NCI-H460 (cell line): ENCODE data around the gene FGF22. TPM values are rescaled to one million over a fixed set of nuclear protein-coding genes. Genes with fewer than 3 reads are reported as not detected.
A peak's percentile ranks its signal among the peaks of the same experiment; 100 is the strongest.

Experiments
- DNase-seq: peaks from one replicate; pipeline ENCODE4 v3.0.0-alpha.2; 2016; ENCODE audit warnings: low read depth; ENCODE audit errors: extremely low read depth
- total RNA-seq: library from RNA; depleted of rRNA; stranded (reverse); fragments of >200 nt; shearing (Covaris generic); gene quantifications from 2 replicates; pipeline ENCODE4 v1.2.3, GENCODE V29; 2014

FGF22 gene
- total RNA-seq, 1 experiment from 2014 or later, result not detected

DNA sequence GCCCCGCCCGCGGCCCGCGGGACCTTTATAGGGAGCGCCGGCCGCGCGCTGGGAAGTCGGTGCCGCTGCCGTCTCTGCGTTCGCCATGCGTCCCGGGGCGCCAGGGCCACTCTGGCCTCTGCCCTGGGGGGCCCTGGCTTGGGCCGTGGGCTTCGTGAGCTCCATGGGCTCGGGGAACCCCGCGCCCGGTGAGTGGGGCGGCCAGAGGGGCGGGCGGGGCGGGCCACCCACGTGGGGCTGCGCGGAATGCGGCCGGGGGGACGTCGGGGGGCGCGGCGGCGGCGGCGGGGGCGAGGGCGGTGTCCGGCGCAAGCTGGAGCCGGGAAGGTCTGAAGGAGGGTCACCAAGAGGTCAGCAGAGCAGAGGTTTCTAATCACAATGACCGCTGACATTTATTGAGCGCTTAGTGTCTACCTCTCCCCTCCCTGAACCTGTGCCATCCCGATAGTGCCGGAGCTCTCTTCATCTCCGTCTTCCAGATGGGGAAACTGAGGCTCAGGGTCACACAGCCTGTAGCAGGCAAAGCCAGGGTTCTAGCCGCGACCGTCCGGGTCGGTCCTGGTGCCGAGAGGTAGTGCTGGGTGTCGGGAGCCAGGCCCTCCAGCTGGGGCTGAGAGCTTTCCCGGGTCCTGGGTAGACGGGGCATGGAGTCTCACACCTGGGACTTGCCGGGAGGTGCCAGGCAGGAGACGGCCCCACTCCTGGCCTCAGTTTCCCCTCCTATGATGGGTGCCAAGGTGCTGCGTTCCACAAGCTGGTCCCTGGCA, 36.8 kb downstream of the FGF22 start, which contains the start of gene FSTL3:
Gene FSTL3, plus strand, starts transcription at position 54 of the 767 bp plus-strand sequence. Its CDS starts 32 bp downstream, at position 86.
- no peak for DNase-seq

DNA sequence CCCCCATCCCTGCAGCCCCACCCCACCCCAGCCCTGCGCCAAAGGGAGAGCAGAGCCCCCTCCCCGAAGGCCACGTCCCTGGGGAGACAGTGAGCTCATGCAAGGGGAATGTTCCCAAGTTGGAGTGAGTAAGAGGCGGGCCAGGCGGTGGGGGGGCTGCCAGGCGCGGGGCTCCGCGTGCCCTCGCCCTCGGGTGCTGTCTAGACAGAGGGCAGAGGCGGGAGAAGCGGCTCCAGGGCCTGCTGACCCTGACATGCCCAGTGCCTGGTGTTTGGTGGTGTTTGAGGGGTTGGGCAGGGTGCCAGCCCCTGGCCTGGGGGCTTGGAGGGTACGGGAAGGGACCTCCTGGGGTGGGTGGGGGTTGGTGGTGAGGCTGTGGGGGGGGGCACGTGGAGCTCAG, 37.5 kb downstream of the FGF22 start:
- DNase-seq, result peak; percentile 59

DNA sequence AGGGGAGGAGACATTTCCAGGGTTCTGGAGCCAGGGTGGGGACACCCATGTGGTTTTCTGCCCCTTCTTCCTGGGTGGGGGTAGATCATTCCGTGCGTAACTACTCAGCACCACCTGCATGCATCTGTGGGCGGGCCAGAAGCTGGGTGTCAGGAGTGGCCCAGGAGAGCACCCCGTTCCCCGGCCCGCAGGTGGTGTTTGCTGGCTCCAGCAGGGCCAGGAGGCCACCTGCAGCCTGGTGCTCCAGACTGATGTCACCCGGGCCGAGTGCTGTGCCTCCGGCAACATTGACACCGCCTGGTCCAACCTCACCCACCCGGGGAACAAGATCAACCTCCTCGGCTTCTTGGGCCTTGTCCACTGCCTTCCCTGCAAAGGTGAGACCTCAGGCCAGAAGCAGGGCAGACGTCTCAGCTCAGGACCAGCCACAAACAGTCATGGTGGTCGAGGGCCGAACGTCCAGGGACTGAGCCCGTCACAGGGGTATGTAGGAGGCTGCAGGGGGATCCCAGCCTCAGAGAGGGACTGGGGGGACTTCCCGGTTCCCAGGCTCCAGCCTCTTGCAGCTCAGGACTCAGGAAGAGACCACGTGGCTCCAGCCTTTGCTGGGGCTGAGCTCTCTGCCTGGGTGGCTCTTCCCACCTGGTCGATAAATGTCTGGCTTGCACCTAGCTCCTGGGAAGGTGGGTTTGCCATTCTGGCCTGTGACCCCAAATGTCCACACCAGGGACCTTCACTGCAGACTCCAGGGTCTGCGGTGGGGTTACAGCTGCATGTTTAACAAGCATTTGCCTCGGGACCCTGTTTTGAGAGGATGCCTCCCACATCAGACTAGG, 38.1 kb downstream of the FGF22 start:
- DNase-seq, result no peak

DNA sequence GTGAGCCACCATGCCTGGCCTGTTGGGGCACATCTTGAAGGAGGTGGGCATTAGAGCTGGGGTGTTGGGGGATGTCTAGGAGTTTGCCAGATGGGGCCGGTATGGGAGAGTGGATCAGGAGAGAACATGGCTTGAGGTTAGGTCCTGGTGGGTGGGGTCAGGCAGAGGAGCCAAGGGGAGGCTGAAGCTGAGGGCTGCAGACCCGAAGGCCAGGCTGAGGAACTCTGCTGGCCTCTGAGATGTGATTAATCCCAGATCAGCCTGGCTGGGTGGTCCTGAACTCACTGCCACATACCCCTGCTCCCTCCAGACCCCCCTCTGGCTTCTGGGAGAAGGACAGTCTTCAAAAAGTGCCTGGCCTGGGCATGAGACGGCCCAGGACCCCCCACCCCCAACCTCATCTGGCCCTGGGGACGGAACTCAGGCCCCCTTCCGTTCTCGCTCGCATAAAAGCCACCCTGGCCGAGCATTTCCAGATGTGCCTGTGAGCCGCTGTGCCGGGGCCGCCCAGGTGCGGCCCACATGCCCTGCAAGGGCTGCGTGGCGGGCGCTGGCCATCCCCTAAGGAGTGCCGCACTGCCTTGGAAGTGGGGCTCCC, 39.2 kb downstream of the FGF22 start:
- no peak for DNase-seq

DNA sequence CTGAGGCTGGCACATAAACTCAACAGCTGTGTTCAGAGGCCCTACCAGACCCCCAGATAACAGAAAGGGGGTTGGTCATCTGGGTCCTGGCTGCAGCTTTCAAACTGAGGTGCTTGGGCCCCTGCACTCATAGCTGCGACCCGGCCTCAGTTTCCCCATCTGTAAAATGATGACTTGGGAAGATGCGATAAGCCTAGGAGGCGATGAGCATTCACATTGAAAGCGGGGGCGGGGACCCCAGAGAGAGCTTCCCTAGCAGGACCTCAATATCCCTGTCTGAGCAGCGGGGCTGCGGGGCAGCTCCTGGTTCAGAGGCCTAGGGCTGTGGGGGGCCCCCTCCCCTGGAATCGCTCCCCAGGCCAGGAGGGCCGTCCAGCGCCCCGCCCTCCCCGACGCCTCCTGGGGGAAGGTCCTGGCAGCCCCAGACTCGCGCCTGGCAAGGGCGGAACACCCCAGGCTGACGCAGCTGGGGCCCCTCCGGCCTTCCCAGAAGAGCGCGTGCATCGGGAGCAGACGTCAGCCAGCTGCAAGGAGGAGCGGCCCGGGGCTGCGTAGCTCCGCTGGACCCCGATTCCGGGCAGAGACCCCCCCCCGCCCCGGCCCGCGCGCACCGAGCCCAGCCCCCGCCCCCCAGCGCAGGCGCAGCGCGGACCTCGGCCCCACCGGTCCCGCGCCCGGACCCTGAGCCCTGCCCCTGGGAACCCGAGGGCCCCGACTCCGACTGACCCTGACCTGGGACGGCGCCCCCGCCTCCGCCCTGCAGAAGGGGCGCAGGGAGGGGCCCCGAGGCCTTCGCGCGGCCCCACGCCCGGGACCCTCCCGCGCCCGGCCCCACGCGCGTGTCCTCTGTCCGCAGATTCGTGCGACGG, 40.0 kb downstream of the FGF22 start:
- no peak for DNase-seq

DNA sequence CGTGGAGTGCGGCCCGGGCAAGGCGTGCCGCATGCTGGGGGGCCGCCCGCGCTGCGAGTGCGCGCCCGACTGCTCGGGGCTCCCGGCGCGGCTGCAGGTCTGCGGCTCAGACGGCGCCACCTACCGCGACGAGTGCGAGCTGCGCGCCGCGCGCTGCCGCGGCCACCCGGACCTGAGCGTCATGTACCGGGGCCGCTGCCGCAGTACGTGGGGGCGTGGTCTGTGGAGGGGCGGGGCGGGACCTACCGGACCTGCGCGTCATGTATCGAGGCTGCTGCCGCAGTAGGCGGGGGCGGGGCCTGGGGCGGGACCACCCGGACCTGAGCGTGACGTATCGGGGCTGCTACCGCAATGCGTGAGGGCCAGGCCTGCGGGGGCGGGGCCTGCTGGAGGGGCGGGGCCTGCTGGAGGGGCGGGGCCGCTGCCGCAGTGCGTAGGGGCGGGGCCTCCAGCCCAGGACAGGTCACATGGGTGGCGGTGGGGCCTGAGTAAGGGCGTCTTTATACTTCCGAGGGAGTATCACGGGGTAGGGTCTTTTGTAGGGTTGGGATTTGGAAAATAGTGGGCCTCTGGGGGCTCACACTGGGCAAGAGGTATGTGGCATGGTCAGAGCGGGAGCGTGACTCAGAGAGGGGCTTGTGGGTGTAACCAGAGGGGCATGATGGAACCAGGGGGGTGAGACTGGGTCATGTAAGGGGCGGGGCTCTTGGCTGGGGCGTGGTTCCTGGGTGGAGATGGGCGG, 40.8 kb downstream of the FGF22 start:
- DNase-seq, result peak; percentile 95

DNA sequence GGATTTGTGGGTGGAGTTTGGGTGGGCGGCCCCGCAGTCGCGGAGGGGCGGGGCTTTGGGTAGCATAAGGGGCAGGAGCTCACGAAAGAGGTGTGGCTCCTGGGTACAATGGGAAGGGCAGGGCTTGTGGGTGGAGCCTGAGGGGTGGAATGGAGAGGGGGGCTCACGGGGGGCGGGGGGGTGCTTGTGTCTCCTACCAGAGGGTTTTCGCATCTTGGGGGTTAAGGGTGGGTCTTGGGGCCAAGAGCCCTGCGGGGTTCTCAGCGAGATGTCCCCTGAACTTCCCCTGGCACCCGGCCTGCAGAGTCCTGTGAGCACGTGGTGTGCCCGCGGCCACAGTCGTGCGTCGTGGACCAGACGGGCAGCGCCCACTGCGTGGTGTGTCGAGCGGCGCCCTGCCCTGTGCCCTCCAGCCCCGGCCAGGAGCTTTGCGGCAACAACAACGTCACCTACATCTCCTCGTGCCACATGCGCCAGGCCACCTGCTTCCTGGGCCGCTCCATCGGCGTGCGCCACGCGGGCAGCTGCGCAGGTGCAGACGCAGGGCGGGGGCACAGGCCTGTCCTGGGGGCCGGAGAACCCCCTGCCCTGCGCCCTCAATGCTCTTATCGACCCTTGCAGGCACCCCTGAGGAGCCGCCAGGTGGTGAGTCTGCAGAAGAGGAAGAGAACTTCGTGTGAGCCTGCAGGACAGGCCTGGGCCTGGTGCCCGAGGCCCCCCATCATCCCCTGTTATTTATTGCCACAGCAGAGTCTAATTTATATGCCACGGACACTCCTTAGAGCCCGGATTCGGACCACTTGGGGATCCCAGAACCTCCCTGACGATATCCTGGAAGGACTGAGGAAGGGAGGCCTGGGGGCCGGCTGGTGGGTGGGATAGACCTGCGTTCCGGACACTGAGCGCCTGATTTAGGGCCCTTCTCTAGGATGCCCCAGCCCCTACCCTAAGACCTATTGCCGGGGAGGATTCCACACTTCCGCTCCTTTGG, 41.6 kb downstream of the FGF22 start:
- DNase-seq, result peak; percentile 85

DNA sequence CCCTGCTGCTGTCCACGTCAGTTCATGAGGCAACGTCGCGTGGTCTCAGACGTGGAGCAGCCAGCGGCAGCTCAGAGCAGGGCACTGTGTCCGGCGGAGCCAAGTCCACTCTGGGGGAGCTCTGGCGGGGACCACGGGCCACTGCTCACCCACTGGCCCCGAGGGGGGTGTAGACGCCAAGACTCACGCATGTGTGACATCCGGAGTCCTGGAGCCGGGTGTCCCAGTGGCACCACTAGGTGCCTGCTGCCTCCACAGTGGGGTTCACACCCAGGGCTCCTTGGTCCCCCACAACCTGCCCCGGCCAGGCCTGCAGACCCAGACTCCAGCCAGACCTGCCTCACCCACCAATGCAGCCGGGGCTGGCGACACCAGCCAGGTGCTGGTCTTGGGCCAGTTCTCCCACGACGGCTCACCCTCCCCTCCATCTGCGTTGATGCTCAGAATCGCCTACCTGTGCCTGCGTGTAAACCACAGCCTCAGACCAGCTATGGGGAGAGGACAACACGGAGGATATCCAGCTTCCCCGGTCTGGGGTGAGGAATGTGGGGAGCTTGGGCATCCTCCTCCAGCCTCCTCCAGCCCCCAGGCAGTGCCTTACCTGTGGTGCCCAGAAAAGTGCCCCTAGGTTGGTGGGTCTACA, 43.1 kb downstream of the FGF22 start:
- DNase-seq, result no peak

DNA sequence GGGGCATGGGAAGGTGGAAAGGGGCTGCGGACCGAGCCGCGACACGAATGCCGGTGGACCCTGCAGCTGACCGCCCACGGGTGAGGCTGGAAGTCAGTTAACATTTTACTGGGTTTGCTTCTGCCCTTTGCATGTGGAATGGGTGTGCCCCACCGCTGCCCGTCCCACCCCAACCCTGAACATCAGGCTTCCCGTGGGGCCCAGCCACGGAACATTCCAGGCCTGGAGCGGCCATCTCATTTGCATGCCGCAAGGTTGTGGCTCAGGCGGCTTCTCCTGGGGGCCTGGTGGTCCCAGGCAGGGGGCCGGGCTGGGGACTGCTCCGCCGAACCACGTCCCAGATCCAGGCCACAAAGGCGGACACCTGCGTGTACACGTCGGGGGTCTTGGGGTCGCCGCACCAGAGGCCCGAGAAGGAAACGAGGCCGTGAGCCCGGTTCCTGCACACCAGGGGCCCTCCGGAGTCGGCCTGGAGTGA, 45.8 kb downstream of the FGF22 start:
- no peak for DNase-seq

DNA sequence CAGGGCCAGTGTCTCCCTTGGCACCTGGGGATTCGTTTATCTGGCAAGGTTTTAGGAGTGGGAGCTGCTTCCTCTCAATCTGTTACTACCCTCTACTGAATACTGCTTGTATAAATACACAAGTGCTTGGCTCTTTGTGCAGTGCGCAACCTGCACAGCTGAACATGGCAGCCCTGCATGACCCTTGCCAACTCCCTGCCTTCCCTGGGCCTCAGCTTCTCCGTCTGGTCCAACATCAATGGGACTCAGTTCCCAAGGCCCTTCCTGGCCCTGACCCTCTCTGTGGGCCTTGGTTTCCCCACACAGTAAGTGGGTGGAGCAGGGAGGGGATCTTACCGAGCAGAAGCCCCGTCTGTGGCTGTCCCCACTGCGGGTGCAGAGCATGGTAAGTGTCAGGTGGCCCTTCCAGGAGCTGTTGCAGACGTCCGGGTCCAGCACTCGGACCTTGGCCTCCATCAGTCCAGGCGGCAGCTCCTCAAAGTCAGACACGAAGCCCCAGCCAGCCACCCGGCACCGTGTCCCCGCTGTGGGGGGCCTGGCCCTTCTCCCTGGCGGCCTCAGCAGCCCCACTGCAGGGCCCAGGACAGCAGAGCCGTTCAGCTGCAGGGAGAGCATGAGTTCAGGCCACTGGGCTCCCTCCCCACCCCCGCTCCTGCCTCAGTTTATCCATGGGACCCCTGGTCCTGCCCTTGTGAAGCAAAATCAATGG, 47.1 kb downstream of the FGF22 start:
- no peak for DNase-seq

DNA sequence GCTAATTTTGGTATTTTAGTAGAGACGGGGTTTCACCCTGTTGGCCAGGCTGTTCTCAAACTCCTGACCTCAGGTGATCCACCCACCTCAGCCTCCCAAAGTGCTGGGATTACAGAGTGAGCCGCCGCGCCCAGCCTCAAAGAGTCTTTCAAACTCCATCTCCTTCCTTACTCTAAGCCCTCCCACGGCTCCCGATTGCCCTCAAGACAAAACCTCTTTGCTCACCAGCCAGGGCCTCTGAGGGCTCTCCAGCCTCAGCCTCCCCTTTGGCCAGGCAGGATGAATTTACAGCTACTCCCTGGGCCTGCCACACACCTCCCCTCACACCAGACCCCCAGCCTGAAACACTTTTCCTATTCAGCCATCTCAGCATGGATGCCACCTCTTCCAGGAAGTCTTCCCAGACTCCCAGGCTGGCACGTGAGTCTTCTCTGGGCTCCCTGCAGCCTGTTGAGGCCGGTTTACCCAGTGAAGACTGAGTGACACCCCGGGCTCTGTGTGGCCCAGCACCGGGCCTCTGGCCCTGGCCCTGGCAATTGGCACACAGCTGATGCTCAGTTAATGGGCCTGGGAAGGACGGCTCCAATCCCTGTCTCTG, 48.0 kb downstream of the FGF22 start:
- no peak for DNase-seq

DNA sequence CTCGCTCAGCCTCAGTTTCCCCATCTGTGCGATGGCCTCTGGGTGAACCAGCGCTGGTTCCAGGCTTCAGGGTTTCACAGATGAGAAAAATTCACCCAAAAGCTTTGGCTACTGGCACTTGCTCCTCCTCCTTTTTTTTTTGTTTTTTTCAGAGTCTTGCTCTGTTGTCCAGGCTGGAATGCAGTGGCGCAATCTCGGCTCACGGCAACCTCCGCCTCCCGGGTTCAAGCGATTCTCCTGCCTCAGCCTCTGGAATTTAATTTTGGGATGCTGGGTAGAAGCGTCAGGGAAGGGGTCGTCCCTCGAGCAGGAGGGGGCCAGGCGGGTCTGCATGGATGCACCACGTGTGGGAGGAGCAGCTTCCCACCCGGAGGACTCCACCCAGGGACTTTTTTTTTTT, 48.5 kb downstream of the FGF22 start:
- no peak for DNase-seq

DNA sequence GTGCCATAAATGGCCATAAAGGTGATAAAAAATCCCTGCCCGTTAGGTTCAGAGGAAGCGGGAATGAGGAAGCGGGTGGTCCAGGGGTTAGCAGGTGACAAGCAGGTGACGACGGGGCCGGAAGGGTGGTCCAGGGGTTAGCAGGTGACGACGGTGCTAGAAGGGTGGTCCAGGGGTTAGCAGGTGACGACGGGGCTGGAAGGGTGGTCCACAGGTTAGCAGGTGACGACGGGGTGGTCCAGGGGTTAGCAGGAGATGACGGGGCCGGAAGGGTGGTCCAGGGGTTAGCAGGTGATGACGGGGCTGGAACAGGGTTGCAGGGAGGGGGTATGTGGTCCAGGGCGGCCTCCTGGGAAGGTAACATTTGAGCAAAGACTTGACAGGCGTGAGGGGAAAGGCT, 49.3 kb downstream of the FGF22 start:
- no peak for DNase-seq

DNA sequence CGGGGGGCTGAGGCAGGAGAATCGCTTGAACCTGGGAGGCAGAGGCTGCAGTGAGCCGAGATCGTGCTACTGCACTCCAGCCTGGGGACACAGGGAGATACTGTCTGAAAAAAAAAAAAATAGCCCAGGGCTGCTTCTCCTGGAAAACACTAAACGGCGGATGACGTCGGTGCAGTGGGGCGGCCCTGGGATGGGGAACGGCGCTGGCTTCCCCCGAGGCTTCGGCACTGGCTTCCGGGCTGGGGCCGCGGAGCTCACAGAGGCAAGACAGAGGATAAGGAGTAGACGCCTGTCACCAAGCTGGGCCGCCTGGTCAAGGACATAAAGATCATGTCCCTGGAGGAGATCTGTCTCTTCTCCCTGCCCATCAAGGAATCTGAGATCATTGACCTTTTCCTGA, 50.5 kb downstream of the FGF22 start:
- DNase-seq, result no peak
